HG02943 (cell line): ENCODE results near the gene IRX6.

Source experiments
- ATAC-seq: cut with Tn5 transposase; IDR thresholded peaks from one replicate; pipeline ENCODE4 v1.9.1; 2021; ENCODE audit warnings: mild to moderate bottlenecking, low read depth, moderate library complexity; ENCODE audit not compliant: unreplicated experiment

The IRX6 gene

DNA sequence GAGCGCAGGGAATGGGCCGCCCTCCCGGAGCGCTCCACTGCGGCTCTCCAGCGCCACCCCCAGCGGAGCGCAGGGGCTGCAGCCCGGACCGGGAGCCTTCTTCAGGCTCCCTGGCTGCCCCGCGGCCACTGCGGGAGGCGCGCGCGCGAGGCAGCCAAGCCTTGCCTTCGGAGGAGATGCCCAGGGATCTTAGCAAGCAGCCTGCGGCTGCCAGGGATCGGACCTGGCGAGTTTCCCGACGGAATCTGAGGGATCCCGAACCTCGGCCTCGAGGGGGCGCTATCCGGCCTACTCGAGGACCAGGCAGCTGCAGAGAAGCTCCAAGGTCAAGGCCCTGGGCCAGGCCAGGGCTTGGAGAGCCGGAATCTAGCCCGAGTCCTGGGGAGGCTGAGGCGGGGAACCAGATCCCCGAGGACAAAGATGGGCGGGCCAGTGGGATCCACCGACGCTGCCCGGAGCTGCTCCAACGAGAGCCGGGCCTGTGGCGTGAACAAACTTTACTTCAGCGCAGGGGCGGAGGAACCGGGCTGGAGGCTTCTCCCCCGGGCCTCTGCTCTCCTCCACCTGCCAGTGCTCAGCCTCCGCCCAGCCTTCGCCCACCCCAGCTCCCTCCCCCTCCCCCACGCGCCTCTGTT lies at the start of gene IRX6:
TSS of gene IRX6 (plus strand) at position 567 of the 635 bp plus-strand sequence. CDS start 889 bp downstream, outside the sequence.
- no peak for ATAC-seq

- no peak for ATAC-seq
Observed at GRCh38 chr16:55274391-55274790, 49.6 kb upstream of the IRX6 start.

GRCh38 chr16:55275167-55275566 lies 48.8 kb upstream of the IRX6 start:
- ATAC-seq = no peak

DNA sequence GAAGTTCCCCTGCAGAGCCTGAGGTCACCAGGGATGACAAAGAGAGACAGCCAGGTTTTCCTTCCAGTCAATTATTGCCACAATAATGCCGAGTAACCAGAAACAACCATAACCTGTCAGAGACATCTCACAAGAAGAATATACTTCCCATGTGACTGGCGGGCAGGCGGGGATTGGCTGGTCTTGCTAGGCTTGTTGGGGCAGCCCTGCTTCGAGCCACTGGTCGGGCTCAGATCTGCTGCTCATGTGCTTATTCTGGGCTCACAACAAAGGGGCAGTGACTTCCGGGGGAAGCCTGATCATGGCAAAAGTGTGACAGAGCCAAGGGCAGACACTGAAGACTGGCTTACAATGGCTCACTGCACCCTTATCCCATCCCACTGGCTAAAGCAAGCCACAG lies 48.1 kb upstream of the IRX6 start:
- ATAC-seq = no peak

- no peak for ATAC-seq
Observed at GRCh38 chr16:55277536-55277935, 46.5 kb upstream of the IRX6 start.

GRCh38 chr16:55279598-55279997 lies 44.4 kb upstream of the IRX6 start:
- ATAC-seq = no peak

DNA sequence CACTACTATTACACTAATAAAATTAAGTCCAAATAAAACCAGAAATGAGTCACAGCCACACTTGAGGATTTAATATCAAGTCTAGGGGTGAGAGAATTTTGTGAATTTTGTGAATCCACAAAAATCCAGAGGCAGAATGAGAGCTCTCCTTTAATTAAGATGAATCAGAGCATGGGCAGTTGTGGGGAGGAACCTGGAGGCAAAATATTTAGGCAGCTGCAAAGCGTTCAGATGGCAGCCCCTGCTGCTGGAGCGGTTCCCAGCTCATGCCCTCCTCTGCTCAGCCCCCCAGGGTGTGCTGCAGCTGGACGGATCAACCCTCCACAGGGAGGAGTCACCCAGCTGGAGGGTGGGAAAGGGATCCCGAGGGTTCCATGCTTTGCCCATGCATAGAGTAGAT lies 43.4 kb upstream of the IRX6 start:
- no peak for ATAC-seq

DNA sequence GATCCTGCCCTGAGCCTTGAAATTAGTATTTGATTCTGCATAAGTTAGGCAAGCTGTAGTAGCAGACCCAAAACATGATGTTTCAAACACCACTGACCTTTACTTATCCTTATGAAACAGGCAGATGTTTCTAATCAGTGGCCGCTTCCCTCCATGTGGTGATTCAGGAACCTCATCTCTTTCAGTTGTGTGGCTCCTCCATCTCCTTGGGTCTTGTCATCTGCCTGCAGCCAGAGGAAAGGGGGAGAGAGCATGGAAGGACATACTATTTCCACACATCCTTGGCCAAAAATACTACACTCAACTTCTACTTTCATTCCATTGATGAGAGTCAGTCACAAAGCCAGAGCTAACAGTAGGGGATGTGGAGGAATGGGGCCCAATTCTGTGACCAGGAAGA lies 41.6 kb upstream of the IRX6 start:
- no peak for ATAC-seq

DNA sequence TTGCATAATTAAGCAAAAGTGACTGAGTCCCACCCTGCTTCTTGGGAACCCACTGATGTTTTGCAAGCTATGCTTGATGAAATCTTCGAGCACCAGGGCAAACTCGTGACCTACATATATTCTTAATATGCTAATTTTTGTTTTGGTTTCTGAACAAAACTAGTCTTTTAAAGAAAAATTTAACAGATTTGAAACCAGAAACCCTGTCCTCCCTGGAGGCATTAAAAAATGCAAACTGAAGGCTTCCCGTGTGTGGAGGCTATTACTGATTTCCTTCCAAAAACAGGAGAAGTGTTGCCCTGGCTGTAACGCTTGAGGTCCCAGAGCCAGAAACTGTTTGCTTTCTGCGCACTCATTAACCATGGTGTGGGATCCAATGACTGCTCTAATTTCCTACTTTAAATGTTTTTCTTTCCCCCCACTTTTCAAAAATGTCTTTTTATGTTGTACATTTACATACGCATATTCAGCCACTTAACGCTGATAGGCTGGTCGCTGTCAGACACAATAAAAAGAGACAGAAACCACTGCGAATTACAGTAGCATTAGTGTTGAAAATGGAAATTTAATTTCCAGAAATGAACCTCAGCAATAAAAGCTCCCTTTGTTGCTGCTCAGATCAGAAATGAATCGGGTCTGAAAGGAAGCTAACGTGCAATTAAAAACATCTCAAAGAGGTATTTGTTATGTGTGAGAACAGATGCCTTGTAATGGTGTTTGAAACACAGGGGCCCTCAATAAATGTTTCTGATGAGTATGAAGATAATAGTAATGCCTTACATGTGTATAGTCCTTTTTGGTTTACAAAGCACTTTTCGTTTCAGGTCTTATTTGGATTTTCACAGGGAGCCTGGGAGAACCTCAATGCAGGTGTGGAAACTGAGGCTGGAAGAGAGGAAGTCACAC lies 39.9 kb upstream of the IRX6 start:
- no peak for ATAC-seq

DNA sequence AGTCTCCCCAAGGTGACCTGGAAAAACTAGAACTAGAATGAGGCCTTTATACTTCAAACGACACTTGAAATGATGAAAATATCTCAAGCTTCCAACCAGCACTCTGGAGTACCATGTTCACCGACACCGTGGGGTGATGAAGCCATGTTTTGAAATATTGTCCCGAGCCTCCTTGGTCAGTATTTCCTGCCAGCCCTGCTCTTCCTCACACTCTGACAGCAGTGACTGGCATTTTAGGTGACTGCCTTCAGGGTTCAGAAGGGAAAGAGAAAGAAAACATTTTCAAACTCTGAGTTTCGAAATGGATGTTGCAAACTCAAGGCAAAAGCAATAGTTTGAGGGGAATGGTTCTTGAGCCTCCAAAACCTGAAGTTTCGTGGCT lies 39.3 kb upstream of the IRX6 start:
- ATAC-seq = no peak

- ATAC-seq = no peak
Observed at GRCh38 chr16:55285586-55285985, 38.4 kb upstream of the IRX6 start.

DNA sequence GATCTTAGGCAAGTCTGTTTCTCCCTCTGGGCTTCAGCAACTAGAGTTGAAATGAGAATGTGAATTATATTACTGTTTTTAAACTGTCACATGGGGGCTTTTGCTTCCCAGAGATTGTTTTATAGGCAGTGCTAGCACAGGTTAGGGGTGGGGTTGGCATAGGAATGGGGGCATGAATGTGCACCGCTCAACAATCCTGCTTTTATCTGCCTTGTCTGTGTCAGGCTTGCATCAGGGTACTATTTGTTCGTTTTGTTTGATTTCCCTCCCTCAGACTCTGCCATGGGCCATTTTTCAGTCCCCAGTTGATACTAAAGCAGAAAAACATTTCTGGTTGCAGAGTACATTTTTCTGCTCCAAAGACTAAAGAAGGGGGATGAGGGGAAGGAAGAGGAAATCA lies 34.6 kb upstream of the IRX6 start:
- no peak for ATAC-seq

- ATAC-seq = no peak
Observed at GRCh38 chr16:55291847-55292246, 32.2 kb upstream of the IRX6 start.

GRCh38 chr16:55292491-55292890 lies 31.5 kb upstream of the IRX6 start:
- no peak for ATAC-seq

DNA sequence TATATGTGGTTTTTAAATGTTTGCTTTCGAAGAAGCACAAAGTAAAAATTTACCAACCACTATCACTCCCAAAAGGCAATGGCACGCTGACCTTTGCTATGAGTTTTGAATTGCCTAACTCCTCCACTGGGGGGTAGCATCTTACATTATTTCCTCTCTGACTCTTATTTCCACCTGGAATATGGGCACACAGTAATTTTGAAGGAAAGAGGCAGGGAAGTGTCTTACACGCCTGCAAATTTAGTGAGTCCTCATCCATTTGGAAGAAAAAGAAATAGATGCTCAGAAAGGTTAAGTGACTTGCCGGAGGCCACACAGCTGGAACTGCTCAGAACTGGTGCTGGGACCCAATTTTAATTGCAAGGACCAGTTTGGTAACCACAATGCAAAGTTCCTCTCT lies 29.9 kb upstream of the IRX6 start:
- ATAC-seq = no peak

DNA sequence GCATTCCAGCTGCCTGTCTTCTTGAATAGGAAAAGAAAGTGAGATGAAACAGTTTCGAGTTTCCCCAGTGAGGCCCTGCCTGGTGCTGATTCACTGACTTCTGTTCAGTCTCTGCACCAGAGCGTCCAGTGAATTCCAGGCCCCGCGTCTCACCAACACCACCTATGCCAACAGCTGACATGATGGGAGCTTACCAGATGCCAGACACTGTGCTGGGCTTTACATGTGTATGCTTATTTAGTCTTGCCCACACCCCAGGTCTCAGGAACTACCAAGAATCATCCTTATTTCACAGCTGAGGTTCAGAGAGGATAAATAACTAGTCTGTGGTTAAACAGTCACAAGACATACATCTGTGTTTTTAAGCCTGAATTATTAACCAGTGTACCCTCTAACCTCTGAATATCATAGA lies 29.1 kb upstream of the IRX6 start:
- no peak for ATAC-seq

GRCh38 chr16:55297062-55297909 lies 26.7 kb upstream of the IRX6 start:
- ATAC-seq = no peak

- no peak for ATAC-seq
Observed at GRCh38 chr16:55297910-55298479, 26.0 kb upstream of the IRX6 start.

GRCh38 chr16:55301385-55302008 lies 22.5 kb upstream of the IRX6 start:
- ATAC-seq = no peak

DNA sequence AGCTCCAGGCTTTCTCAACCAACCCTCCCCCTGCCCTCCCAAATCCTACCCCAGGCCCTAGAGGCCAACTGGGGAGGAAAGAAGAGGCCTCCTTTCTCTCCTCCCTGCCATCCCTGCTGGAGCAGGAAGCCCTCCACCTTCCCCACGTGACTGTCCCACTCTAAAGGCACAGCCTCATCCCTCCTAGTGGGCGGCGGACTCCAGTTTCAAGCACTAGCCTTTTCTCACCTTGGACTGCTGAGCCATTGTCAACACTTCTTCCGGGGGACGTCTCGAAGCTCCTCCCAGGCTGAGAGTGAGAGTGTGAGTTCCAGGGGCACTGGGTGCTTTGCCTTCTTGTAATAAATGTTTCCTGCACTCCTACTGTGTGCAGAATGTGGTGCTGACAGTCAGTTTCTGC lies 21.4 kb upstream of the IRX6 start:
- no peak for ATAC-seq
